Activated CD8-positive, alpha-beta memory T cell treated with anti-CD3 and anti-CD28 coated beads for 24 hours (primary cell): ENCODE measurements around the gene RAB8B.
"Not testable (repeated sequence)": the region's sequence is repeated elsewhere in the genome, so short reads cannot be mapped to it uniquely, and the experiment has no call there.

Source experiments
- DNase-seq: peaks from one replicate; pipeline ENCODE4 v3.0.0-alpha.2; 2020

Gene RAB8B

GRCh38 chr15:63186065-63186464, 3.3 kb upstream of the RAB8B start:
- no peak for DNase-seq

GRCh38 chr15:63187589-63188226, 1.7 kb upstream of the RAB8B start:
- DNase-seq, result no peak

- DNase-seq, result no peak
These were observed 1.0 kb upstream of the RAB8B start for GRCh38 chr15:63188247-63188925.

GRCh38 chr15:63189941-63190768, 749 bp downstream of the RAB8B start:
- DNase-seq, result no peak

- DNase-seq, result no peak
These were observed 1.6 kb downstream of the RAB8B start for GRCh38 chr15:63190769-63191649.

GRCh38 chr15:63191895-63192618, 2.7 kb downstream of the RAB8B start:
- DNase-seq, result no peak

GRCh38 chr15:63192619-63193206, 3.3 kb downstream of the RAB8B start:
- DNase-seq, result no peak

GRCh38 chr15:63194302-63194701, 4.9 kb downstream of the RAB8B start:
- no peak for DNase-seq

GRCh38 chr15:63194880-63195568, 5.6 kb downstream of the RAB8B start:
- no peak for DNase-seq

- DNase-seq, result no peak
These were observed 6.2 kb downstream of the RAB8B start for GRCh38 chr15:63195569-63196015.

GRCh38 chr15:63196842-63197241, 7.4 kb downstream of the RAB8B start:
- no peak for DNase-seq

- no peak for DNase-seq
These were observed 8.2 kb downstream of the RAB8B start for GRCh38 chr15:63197626-63198025.

- DNase-seq, result no peak
These were observed 9.2 kb downstream of the RAB8B start for GRCh38 chr15:63198371-63199250.

GRCh38 chr15:63200464-63201249, 11.3 kb downstream of the RAB8B start:
- no peak for DNase-seq

- no peak for DNase-seq
These were observed 13.5 kb downstream of the RAB8B start for GRCh38 chr15:63202861-63203260.

- DNase-seq, result no peak
These were observed 14.2 kb downstream of the RAB8B start for GRCh38 chr15:63203451-63204090.

- DNase-seq, result no peak
These were observed 16.7 kb downstream of the RAB8B start for GRCh38 chr15:63206079-63206478.

- not testable (repeated sequence) for DNase-seq
These were observed 19.4 kb downstream of the RAB8B start for GRCh38 chr15:63208824-63209223.
